Tibial nerve (tissue), 4 donors: ENCODE results near the gene DACH2. TPM values are rescaled to one million over a fixed set of nuclear protein-coding genes. Genes with fewer than 3 reads are reported as not detected.
"Not testable (repeated sequence)": the region's sequence is repeated elsewhere in the genome, so short reads cannot be mapped to it uniquely, and the experiment has no call there.

ENCODE experiments used
- DNase-seq, 2 donors: peaks; one replicate each; pipeline ENCODE4 v3.0.0-alpha.2; 2019; ENCODE audit warnings: low spot score in 2 of 2
- H3K27ac ChIP-seq, 4 donors: fragments of 200-600 bp; sonication (generic) in 3 of 4; one replicate each; pipeline ENCODE4 v1.5.1; 2017 to 2019; ENCODE audit warnings: mild to moderate bottlenecking in 1 of 4
- H3K27me3 ChIP-seq, 2 donors: fragments of 200-600 bp; sonication (generic) in 1 of 2; one replicate each; pipeline versions ENCODE4 v1.5.1 to v1.6.0; 2017 to 2019
- H3K36me3 ChIP-seq, 3 donors: fragments of 200-600 bp; sonication (generic); one replicate each; pipeline ENCODE4 v1.5.1; 2018 to 2019
- H3K4me1 ChIP-seq, 4 donors: fragments of 200-600 bp; sonication (generic) in 3 of 4; one replicate each; pipeline ENCODE4 v1.5.1; 2017 to 2019
- H3K4me3 ChIP-seq, 4 donors: fragments of 200-600 bp; sonication (generic) in 3 of 4; one replicate each; pipeline ENCODE4 v1.5.1; 2017 to 2019; ENCODE audit warnings: mild to moderate bottlenecking in 1 of 4, moderate library complexity in 1 of 4
- H3K9me3 ChIP-seq, 4 donors: fragments of 200-600 bp; sonication (generic) in 3 of 4; one replicate each; pipeline ENCODE4 v1.5.1; 2017 to 2019
- EP300 ChIP-seq, 2 donors: sonication (generic); formaldehyde crosslinking; IDR thresholded peaks; one replicate each; pipeline ENCODE4 v1.6.1; 2017; ENCODE audit warnings: antibody characterized with exemption in 2 of 2, mild to moderate bottlenecking in 1 of 2
- POLR2A ChIP-seq, 2 donors: fragments of 450-650 bp; IDR thresholded peaks; one replicate each; pipeline ENCODE4 v1.6.1; 2017; ENCODE audit warnings: antibody characterized with exemption in 2 of 2, mild to moderate bottlenecking in 2 of 2, moderate library complexity in 2 of 2
- WGBS, 2 donors: methylation state at CpG; one replicate each; pipeline ENCODE4 v1.1.5; 2018; 5-methylcytosine and 5-hydroxymethylcytosine counted together
- total RNA-seq, 4 donors: library from RNA; depleted of rRNA; stranded (reverse); fragments of >200 nt; gene quantifications; one replicate each; pipeline ENCODE4 v1.1.0, GENCODE V29; 2016
- TF ChIP-seq, protein P1 (sequence below), 5 experiments: fragments of 200-600 bp in 3 of 5; fragments of 450-650 bp in 2 of 5; sonication (generic) in 3 of 5; IDR thresholded peaks; one replicate each; pipeline ENCODE4 v1.5.1; 2016 to 2019; ENCODE audit warnings: antibody characterized with exemption in 5 of 5, mild to moderate bottlenecking in 3 of 5, moderate library complexity in 2 of 5

The DACH2 gene
- total RNA-seq, 4 donors from 2014 or later, result 0.21 to 0.90 (median 0.44) TPM; not detected in 1

DNA sequence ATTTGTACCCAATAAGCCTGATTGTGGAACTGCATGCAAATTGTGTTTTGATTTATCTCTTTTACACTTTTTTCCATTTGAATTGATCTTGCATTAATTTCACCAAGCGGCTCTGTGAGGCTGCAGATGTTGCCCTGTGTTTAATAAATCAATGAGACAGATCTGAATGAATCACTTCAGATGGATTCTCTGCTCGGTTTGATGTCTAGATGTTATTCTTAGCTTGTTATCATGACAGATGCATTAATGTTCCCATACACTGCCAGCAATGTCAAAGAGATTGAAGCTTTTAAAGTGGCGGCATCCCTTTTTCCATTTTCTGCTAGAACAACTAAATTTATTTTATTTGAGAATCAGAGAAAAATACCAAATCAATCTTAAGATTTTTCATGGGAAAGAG is 6.3 kb downstream of the DACH2 start:
- Histone ChIP-seq H3K9me3 (no peaks in the 10 kb centered on the region), H3K4me1 (peaks cover 0 to 3% (median 0%) of the 10 kb centered on the region in 4 donors), H3K36me3 (no peaks in the 10 kb centered on the region), H3K27me3 (peaks cover 0 to 18% of the 10 kb centered on the region in 2 donors), H3K4me3 (no peak overlapping the region), H3K27ac (no peak overlapping the region)
- 46 to 55% methylated on average over 3 of the region's 3 CpGs for WGBS, 2 donors
- no peak for DNase-seq
- TF ChIP-seq, protein P1, sequence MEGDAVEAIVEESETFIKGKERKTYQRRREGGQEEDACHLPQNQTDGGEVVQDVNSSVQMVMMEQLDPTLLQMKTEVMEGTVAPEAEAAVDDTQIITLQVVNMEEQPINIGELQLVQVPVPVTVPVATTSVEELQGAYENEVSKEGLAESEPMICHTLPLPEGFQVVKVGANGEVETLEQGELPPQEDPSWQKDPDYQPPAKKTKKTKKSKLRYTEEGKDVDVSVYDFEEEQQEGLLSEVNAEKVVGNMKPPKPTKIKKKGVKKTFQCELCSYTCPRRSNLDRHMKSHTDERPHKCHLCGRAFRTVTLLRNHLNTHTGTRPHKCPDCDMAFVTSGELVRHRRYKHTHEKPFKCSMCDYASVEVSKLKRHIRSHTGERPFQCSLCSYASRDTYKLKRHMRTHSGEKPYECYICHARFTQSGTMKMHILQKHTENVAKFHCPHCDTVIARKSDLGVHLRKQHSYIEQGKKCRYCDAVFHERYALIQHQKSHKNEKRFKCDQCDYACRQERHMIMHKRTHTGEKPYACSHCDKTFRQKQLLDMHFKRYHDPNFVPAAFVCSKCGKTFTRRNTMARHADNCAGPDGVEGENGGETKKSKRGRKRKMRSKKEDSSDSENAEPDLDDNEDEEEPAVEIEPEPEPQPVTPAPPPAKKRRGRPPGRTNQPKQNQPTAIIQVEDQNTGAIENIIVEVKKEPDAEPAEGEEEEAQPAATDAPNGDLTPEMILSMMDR (IDR thresholded peaks at IDR 0.05), result no peak
- TF ChIP-seq POLR2A (IDR thresholded peaks at IDR 0.05), result no peak
- no peak for TF ChIP-seq EP300 (IDR thresholded peaks at IDR 0.05)

GRCh38 chrX:86171366-86171765 is 23.1 kb downstream of the DACH2 start:
- Histone ChIP-seq H3K4me3 (no peak overlapping the region), H3K4me1 (no peaks in the 10 kb centered on the region), H3K27me3 (peaks cover 0 to 5% of the 10 kb centered on the region in 2 donors), H3K9me3 (no peaks in the 10 kb centered on the region), H3K27ac (no peak overlapping the region), H3K36me3 (no peaks in the 10 kb centered on the region)
- no peak for DNase-seq
- no peak for TF ChIP-seq POLR2A (IDR thresholded peaks at IDR 0.05)
- TF ChIP-seq, protein P1 (IDR thresholded peaks at IDR 0.05), result peak in 1 of 5 experiments; percentile 20
- 36 to 40% methylated on average over 3 of the region's 3 CpGs for WGBS, 2 donors

GRCh38 chrX:86178906-86179305 is 30.7 kb downstream of the DACH2 start:
- Histone ChIP-seq H3K4me3 (no peak overlapping the region), H3K27me3 (no peaks in the 10 kb centered on the region), H3K27ac (no peak overlapping the region), H3K9me3 (no peaks in the 10 kb centered on the region), H3K36me3 (no peaks in the 10 kb centered on the region), H3K4me1 (no peaks in the 10 kb centered on the region)
- WGBS, 2 donors, result 67 to 77% methylated on average over 1 of the region's 1 CpG
- TF ChIP-seq, protein P1 (IDR thresholded peaks at IDR 0.05), result no peak
- TF ChIP-seq POLR2A (IDR thresholded peaks at IDR 0.05) (no peak), EP300 (IDR thresholded peaks at IDR 0.05) (no peak)
- no peak for DNase-seq

DNA sequence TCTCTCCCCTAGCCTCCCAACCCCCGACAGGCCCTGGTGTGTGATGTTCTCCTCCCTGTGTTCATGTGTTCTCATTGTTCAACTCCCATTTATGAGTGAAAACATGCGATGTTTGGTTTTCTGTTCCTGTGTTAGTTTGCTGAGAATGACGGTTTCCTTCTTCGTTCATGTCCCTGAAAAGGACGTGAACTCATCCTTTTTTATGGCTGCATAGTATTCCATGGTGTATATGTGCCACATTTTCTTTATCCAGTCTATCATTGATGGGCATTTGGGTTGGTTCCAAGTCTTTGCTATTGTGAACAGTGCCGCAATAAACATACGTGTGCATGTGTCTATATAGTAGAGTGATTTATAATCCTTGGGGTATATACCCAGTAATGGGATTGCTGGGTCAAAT is 33.1 kb downstream of the DACH2 start:
- not testable (repeated sequence) for H3K4me3 ChIP-seq, H3K9me3 ChIP-seq, H3K27ac ChIP-seq, DNase-seq, H3K36me3 ChIP-seq, H3K27me3 ChIP-seq, H3K4me1 ChIP-seq
- 90 to 91% methylated on average over 7 of the region's 7 CpGs for WGBS, 2 donors

DNA sequence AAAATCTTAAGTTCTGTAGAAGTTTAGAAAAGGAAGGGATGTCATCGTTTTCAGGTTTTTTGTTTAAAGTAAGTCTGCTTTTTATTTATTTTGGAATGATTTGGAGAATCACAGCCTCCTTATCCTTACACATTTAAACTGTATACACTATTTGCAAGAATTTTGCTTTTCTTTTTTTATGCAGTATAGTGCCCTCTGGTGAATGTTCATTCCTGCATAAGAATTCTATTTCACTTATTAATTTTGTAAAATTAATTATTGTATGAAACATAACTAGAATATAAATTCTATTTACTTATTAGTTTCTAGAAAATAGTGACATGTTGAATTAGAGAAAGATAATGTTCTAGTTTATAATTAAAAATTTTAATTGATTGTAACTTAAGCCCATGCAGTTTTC is 44.6 kb downstream of the DACH2 start:
- TF ChIP-seq POLR2A (IDR thresholded peaks at IDR 0.05) (no peak), EP300 (IDR thresholded peaks at IDR 0.05) (no peak)
- TF ChIP-seq, protein P1 (IDR thresholded peaks at IDR 0.05), result no peak
- WGBS, 2 donors, result 48 to 60% methylated on average over 1 of the region's 1 CpG

DNA sequence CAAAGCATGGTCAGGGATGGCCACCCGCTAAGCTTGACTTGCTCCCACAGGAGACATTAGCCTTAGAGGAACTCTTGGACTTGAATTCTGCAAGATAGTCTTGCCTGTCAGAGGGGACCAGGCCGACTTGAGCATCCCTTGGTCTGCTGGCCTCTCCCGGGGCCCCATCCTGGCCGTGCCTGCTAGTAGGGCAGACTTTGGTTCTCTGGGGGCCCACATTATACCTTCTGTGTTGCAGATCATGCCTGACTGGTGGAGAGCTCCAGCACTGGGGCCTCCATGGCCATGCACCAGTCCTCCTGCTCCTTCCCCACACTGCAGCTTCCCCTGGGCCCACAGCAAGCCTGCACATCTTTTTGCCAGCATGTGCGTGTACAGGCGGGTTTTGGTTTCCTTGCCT is 46.5 kb downstream of the DACH2 start:
- Histone ChIP-seq H3K27ac (no peak overlapping the region), H3K4me1 (no peaks in the 10 kb centered on the region), H3K36me3 (no peaks in the 10 kb centered on the region), H3K27me3 (no peaks in the 10 kb centered on the region), H3K9me3 (no peaks in the 10 kb centered on the region), H3K4me3 (no peak overlapping the region)
- TF ChIP-seq POLR2A (IDR thresholded peaks at IDR 0.05) (no peak), EP300 (IDR thresholded peaks at IDR 0.05) (no peak)
- TF ChIP-seq, protein P1 (IDR thresholded peaks at IDR 0.05), result no peak
- 83 to 100% methylated on average over 2 to 5 of the region's 6 CpGs for WGBS, 2 donors
- no peak for DNase-seq

More for the DNA sequence above, 44.6 kb downstream of the DACH2 start:
- no peak for DNase-seq
- Histone ChIP-seq H3K27me3 (no peaks in the 10 kb centered on the region), H3K4me3 (no peak overlapping the region), H3K4me1 (no peaks in the 10 kb centered on the region), H3K27ac (no peak overlapping the region), H3K9me3 (no peaks in the 10 kb centered on the region), H3K36me3 (no peaks in the 10 kb centered on the region)
